Left lung (tissue), 10 donors: Measurements from ENCODE around the gene RBM33. TPM values are rescaled to one million over a fixed set of nuclear protein-coding genes. Genes with fewer than 3 reads are reported as not detected.
"Not testable (repeated sequence)": the region's sequence is repeated elsewhere in the genome, so short reads cannot be mapped to it uniquely, and the experiment has no call there.

Experiments used
- ATAC-seq: fragments of 200-7000 bp; cut with Tn5 transposase; one replicate; pipeline ENCODE4 v1.9.1; 2020; ENCODE audit warnings: moderate library complexity
- DNase-seq, 4 donors: peaks; one replicate each; pipeline ENCODE4 v3.0.0-alpha.2; 2013 to 2020
- H3K27ac ChIP-seq, 2 donors: fragments of 200-600 bp; sonication (generic) in 1 of 2; one replicate each; pipeline versions ENCODE4 v1.5.0 to v1.8.0; 2020 to 2021
- H3K27me3 ChIP-seq, 2 donors: fragments of 200-600 bp; sonication (generic) in 1 of 2; one replicate each; pipeline versions ENCODE4 v1.5.0 to v1.8.0; 2020 to 2021
- H3K36me3 ChIP-seq, 2 donors: fragments of 200-600 bp; sonication (generic) in 1 of 2; one replicate each; pipeline versions ENCODE4 v1.5.0 to v1.8.0; 2020 to 2021
- H3K4me1 ChIP-seq, 2 donors: fragments of 200-600 bp; one replicate each; pipeline ENCODE4 v1.8.0; 2021
- H3K4me3 ChIP-seq, 2 donors: fragments of 200-600 bp; sonication (generic) in 1 of 2; one replicate each; pipeline versions ENCODE4 v1.5.0 to v1.8.0; 2020 to 2021; ENCODE audit warnings: mild to moderate bottlenecking in 1 of 2
- H3K9me3 ChIP-seq, 2 donors: fragments of 200-600 bp; sonication (generic) in 1 of 2; one replicate each; pipeline versions ENCODE4 v1.5.0 to v1.8.0; 2020 to 2021
- intact Hi-C, 2 donors: fragments of 100-400 bp; cut with DNase I; formaldehyde crosslinking; loops; one replicate each; pipeline versions ENCODE4 v1.11.2 to v1.14.2; 2022
- polyA plus RNA-seq, 6 donors: library from polyadenylated mRNA; unstranded; fragments of 120-200 nt; gene quantifications; one replicate each; pipeline ENCODE4 v1.2.1, GENCODE V29; 2013; ENCODE audit not compliant: insufficient read length in 6 of 6
- total RNA-seq, 2 donors: library from RNA; stranded (reverse); fragmentation: NEBNext Ultra II Directional; extraction: Animal tissue kit (Norgen Biotek cat#: 25700); gene quantifications; one replicate each; pipeline ENCODE4 v1.2.1, GENCODE V29; 2021
- TF ChIP-seq, protein P1 (sequence below), 2 donors: fragments of 200-600 bp; sonication (generic) in 1 of 2; IDR thresholded peaks; one replicate each; pipeline versions ENCODE4 v1.5.0 to v1.8.0; 2021; ENCODE audit warnings: antibody characterized with exemption in 2 of 2
- donor health status: DM: no; HTN: yes; CAD: no.
- donor health status: DM: no; HTN: no; CAD: no.

The RBM33 gene
- total and polyA plus RNA-seq, 8 donors = 35.2 to 56.4 (median 45.0) TPM

DNA sequence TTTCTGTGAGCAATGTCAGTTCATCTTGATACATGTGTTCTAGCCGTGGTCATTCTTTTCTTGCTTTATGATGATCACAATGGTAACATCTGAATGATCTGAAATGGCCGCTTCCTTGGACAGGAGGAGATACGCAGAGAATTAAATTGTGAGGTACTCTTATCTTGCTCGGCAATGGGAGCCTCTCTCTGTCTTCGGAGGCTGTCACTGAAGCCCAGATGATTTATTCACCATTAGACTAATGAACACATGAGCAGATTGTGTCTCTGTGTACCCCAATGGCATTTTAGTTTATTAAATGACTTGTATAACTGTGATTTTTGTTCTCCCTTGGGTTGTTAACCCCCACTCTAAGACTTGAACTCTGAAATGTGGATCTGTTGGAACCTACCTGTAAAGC is 38.6 kb downstream of the RBM33 start:
- no peak for ATAC-seq
- no peak overlapping the region for H3K27ac ChIP-seq
- no peaks in the 10 kb centered on the region for H3K4me1 ChIP-seq
- H3K27me3 ChIP-seq = no peaks in the 10 kb centered on the region
- no peak for DNase-seq
- H3K36me3 ChIP-seq = peaks cover 0 to 65% of the 10 kb centered on the region in 2 donors
- intact Hi-C loops = no loop called here
- TF ChIP-seq, protein P1, sequence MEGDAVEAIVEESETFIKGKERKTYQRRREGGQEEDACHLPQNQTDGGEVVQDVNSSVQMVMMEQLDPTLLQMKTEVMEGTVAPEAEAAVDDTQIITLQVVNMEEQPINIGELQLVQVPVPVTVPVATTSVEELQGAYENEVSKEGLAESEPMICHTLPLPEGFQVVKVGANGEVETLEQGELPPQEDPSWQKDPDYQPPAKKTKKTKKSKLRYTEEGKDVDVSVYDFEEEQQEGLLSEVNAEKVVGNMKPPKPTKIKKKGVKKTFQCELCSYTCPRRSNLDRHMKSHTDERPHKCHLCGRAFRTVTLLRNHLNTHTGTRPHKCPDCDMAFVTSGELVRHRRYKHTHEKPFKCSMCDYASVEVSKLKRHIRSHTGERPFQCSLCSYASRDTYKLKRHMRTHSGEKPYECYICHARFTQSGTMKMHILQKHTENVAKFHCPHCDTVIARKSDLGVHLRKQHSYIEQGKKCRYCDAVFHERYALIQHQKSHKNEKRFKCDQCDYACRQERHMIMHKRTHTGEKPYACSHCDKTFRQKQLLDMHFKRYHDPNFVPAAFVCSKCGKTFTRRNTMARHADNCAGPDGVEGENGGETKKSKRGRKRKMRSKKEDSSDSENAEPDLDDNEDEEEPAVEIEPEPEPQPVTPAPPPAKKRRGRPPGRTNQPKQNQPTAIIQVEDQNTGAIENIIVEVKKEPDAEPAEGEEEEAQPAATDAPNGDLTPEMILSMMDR (IDR thresholded peaks at IDR 0.05) = no peak
- H3K9me3 ChIP-seq = no peaks in the 10 kb centered on the region
- no peak overlapping the region for H3K4me3 ChIP-seq

DNA sequence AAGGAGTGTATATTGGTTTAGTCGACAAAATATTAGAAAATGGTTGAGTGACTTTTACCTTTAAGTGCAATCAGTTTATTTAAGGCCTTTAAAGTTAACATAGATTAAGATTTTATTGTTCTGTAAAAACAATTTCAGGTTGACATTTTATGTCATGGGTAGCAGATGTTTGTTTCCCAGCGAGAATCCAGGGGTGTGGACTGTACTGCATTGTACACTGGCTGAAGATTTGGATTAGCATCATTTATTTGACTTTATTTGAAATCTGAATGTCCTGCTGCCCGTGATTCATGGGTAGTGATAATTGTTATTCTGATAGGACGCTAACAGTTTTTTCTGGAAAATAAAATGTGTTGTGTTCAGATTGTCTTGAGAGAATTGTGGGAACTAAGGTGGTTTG is 39.3 kb downstream of the RBM33 start:
- intact Hi-C loops = no loop called here
- ATAC-seq (no peak), DNase-seq (no peak)
- Histone ChIP-seq H3K36me3 (peaks cover 0 to 64% of the 10 kb centered on the region in 2 donors), H3K27me3 (no peaks in the 10 kb centered on the region), H3K27ac (no peak overlapping the region), H3K9me3 (no peaks in the 10 kb centered on the region), H3K4me1 (no peaks in the 10 kb centered on the region), H3K4me3 (no peak overlapping the region)
- TF ChIP-seq, protein P1 (IDR thresholded peaks at IDR 0.05) = no peak

DNA sequence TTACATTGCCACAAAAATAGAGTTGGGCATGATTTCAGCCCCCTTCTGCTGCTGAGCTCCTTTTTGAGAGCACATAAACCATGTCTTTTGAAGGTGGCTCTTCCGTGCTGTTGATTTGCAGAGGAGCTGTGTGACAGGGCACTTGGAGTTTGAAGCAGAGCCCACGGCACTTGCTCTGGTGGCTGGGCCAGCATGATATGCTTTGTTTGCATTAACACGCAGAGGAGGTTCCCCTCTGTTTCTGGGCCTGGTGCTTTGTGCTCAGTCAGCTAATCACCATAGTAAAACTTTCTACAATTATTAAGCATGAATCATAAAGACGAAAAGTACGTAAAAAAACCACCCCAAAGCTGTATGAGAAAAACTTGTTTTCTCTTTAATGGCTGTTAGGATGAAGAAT is 40.1 kb downstream of the RBM33 start:
- intact Hi-C loops = no loop called here
- H3K27me3 ChIP-seq = no peaks in the 10 kb centered on the region
- H3K4me3 ChIP-seq = no peak overlapping the region
- DNase-seq = no peak
- no peak overlapping the region for H3K27ac ChIP-seq
- no peak for ATAC-seq
- H3K36me3 ChIP-seq = peaks cover 0 to 56% of the 10 kb centered on the region in 2 donors
- no peaks in the 10 kb centered on the region for H3K4me1 ChIP-seq
- TF ChIP-seq, protein P1 (IDR thresholded peaks at IDR 0.05) = no peak
- H3K9me3 ChIP-seq = no peaks in the 10 kb centered on the region

DNA sequence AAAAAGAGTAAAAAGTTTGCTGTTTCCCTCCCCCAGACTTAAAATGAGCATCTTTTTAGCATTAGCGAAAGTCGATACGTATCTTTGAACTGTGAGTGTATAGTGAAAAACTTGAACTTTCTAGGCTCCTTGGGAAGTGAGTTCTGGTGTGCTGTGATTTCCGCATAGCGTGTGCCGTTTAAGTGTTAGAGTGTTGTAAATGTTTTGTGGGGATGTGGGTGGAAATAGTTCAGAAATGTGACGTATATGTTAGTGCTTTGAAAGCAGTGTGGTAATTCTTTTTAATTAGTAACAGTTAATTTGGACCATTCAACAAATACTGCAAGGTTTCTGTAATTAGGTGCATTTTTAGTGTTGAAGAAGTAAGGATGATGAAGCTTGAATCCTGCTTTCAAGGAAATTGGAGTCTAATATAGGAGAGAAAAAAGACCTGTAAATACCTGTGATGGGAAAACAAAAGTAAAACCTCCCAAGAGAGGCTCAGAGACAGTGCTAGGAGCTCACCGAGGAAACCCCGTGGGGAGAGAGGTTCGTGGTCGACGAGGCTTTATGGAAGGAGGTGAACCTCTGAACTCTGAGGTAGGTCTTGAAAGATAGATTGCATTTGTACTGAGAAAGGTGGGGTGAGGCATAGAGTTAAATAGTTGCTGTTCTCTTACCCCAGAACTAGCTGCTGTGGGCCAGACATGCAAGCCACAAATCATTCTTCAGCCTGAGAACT is 40.8 kb downstream of the RBM33 start:
- no peaks in the 10 kb centered on the region for H3K4me1 ChIP-seq
- no peak overlapping the region for H3K4me3 ChIP-seq
- DNase-seq (no peak), ATAC-seq (no peak)
- H3K9me3 ChIP-seq = no peaks in the 10 kb centered on the region
- no peaks in the 10 kb centered on the region for H3K27me3 ChIP-seq
- H3K27ac ChIP-seq = no peak overlapping the region
- peaks cover 0 to 53% of the 10 kb centered on the region in 2 donors for H3K36me3 ChIP-seq
- intact Hi-C loops = no loop called here
- TF ChIP-seq, protein P1 (IDR thresholded peaks at IDR 0.05) = no peak

DNA sequence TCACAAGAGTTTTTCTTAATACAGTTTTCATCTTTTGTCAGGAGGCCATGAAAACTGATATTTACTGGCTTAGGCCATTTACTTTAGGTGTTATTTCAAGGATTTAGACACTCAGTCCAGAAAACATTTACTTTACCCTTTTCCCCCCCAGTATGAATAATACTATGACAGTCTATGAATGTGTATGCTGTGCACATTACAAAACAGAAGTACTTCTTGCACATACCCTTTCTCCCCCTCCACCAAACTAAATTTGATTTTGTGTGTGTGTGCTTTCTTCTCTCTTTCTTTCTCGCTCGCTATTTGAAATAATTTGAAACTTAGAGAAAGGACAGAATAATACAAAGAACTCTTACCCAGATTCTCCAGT is 41.3 kb downstream of the RBM33 start:
- ATAC-seq = no peak
- Histone ChIP-seq H3K4me3 (no peak overlapping the region), H3K36me3 (peaks cover 0 to 47% of the 10 kb centered on the region in 2 donors), H3K27me3 (no peaks in the 10 kb centered on the region), H3K27ac (no peak overlapping the region), H3K9me3 (no peaks in the 10 kb centered on the region), H3K4me1 (no peaks in the 10 kb centered on the region)
- TF ChIP-seq, protein P1 (IDR thresholded peaks at IDR 0.05) = no peak
- intact Hi-C loops = no loop called here
- DNase-seq = no peak

DNA sequence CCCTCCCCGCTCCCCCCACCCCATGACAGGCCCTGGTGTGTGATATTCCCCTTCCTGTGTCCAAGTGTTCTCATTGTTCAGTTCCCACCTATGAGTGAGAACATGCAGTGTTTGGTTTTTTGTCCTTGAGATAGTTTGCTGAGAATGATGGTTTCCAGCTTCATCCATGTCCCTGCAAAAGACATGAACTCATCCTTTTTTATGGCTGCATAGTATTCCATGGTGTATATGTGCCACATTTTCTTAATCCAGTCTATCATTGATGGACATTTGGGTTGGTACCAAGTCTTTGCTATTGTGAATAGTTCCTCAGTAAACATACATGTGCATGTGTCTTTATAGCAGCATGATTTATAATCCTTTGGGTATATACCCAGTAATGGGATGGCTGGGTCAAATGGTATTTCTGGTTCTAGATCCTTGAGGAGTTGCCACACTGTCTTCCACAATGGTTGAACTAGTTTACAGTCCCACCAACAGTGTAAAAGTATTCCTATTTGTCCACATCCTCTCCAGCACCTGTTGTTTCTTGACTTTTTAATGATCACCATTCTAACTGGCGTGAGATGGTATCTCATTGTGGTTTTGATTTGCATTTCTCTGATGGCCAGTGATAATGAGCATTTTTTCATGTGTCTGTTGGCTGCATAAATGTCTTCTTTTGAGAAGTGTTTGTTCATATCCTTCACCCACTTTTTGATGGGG is 42.3 kb downstream of the RBM33 start:
- not testable (repeated sequence) for ATAC-seq

DNA sequence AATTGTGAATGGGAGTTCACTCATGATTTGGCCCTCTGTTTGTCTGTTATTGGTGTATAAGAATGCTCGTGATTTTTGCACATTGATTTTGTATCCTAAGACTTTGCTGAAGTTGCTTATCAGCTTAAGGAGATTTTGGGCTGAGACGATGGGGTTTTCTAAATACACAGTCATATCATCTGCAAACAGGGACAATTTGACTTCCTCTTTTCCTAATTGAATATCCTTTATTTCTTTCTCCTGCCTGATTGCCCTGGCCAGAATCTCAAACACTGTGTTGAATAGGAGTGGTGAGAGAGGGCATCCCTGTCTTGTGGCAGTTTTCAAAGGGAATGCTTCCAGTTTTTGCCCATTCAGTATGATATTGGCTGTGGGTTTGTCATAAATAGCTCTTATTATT is 43.8 kb downstream of the RBM33 start:
- H3K9me3 ChIP-seq, ATAC-seq, H3K27me3 ChIP-seq, DNase-seq, intact Hi-C loops, H3K4me3 ChIP-seq, H3K27ac ChIP-seq: not testable (repeated sequence)
- Histone ChIP-seq H3K4me1 (peaks cover 0 to 17% of the 10 kb centered on the region in 2 donors), H3K36me3 (peaks cover 0 to 26% of the 10 kb centered on the region in 2 donors)

More for the DNA sequence above, 42.3 kb downstream of the RBM33 start:
- intact Hi-C loops, H3K4me3 ChIP-seq, H3K27ac ChIP-seq, H3K4me1 ChIP-seq, H3K9me3 ChIP-seq, DNase-seq, H3K27me3 ChIP-seq: not testable (repeated sequence)
- H3K36me3 ChIP-seq = peaks cover 0 to 37% of the 10 kb centered on the region in 2 donors

DNA sequence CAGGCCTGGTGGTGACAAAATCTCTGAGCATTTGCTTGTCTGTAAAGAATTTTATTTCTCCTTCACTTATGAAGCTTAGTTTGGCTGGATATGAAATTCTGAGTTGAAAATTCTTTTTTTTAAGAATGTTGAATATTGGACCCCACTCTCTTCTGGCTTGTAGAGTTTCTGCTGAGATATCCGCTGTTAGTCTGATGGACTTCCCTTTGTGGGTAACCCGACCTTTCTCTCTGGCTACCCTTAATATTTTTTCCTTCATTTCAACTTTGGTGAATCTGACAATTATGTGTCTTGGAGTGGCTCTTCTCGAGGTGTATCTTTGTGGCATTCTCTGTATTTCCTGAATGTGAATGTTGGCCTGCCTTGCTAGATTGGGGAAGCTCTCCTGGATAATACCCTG is 46.2 kb downstream of the RBM33 start:
- H3K4me3 ChIP-seq, DNase-seq, H3K36me3 ChIP-seq, intact Hi-C loops, H3K27ac ChIP-seq, ATAC-seq, H3K27me3 ChIP-seq, H3K9me3 ChIP-seq: not testable (repeated sequence)
- peaks cover 0 to 17% of the 10 kb centered on the region in 2 donors for H3K4me1 ChIP-seq
